WTC11 (cell line): ENCODE data around the gene FBXO28. TPM values are rescaled to one million over a fixed set of nuclear protein-coding genes. Genes with fewer than 3 reads are reported as not detected.

Source experiments
- ATAC-seq: fragments of 200-7000 bp; cut with Tn5 transposase; 2 replicates; pipeline ENCODE4 v1.10.0; 2021; ENCODE audit warnings: mild to moderate bottlenecking, moderate library complexity
- CTCF ChIA-PET: fragments of 300-600 bp; sonication (Branson Sonifier 250); formaldehyde crosslinking; loops from one replicate; lab custom pipeline; 2021; ENCODE audit warnings: antibody characterized with exemption; lab: Charles Lee
- POLR2A ChIA-PET: fragments of 350-600 bp; sonication (Branson Sonifier 250); formaldehyde crosslinking; loops from one replicate; lab custom pipeline; 2021; ENCODE audit warnings: antibody characterized with exemption; lab: Charles Lee
- DNase-seq: peaks from one replicate; pipeline ENCODE4 v3.0.0; 2021; ENCODE audit warnings: low spot score
- H3K27ac Mint-ChIP-seq: 2 replicates; pipeline ENCODE4 v1.8.0; 2021; ENCODE audit warnings: mixed read lengths
- H3K27me3 Mint-ChIP-seq: 2 replicates; pipeline ENCODE4 v1.8.0; 2021; ENCODE audit warnings: low read depth, mild to moderate bottlenecking, moderate library complexity, mixed read lengths
- H3K36me3 Mint-ChIP-seq: 2 replicates; pipeline ENCODE4 v1.8.0; 2021; ENCODE audit warnings: mixed read lengths
- H3K4me1 Mint-ChIP-seq: 2 replicates; pipeline ENCODE4 v1.8.0; 2022; ENCODE audit warnings: mixed read lengths
- H3K4me3 Mint-ChIP-seq: 2 replicates; pipeline ENCODE4 v1.8.0; 2021; ENCODE audit warnings: mild to moderate bottlenecking, moderate library complexity, mixed read lengths
- H3K9me3 Mint-ChIP-seq: 2 replicates; pipeline ENCODE4 v1.8.0; 2021; ENCODE audit warnings: mixed read lengths
- CTCF ChIP-seq: fragments of 200-600 bp; IDR thresholded peaks from 2 replicates; pipeline ENCODE4 v1.8.0; 2022; ENCODE audit warnings: antibody characterized with exemption
- ELF4 ChIP-seq: sonication (generic); formaldehyde crosslinking; IDR thresholded peaks from 2 replicates; pipeline ENCODE4 v1.8.1; 2022; ENCODE audit warnings: low read depth, mild to moderate bottlenecking, moderate library complexity, missing genetic modification reagents
- ETV6 ChIP-seq: sonication (generic); formaldehyde crosslinking; IDR thresholded peaks from 2 replicates; pipeline ENCODE4 v1.8.1; 2022; ENCODE audit warnings: mild to moderate bottlenecking, missing genetic modification reagents
- JAZF1 ChIP-seq: fragments of 250-450 bp; sonication (Bioruptor Pico); IDR thresholded peaks from 2 replicates; pipeline ENCODE4 v1.9.0; 2021; ENCODE audit warnings: moderate library complexity, mild to moderate bottlenecking, inconsistent platforms
- JUN ChIP-seq: sonication (generic); formaldehyde crosslinking; IDR thresholded peaks from 2 replicates; pipeline ENCODE4 v1.8.0; 2023; ENCODE audit warnings: mild to moderate bottlenecking, missing genetic modification reagents
- MAX ChIP-seq: sonication (generic); formaldehyde crosslinking; IDR thresholded peaks from 2 replicates; pipeline ENCODE4 v1.8.0; 2022; ENCODE audit warnings: mild to moderate bottlenecking, missing genetic modification reagents
- NFYB ChIP-seq: sonication (generic); formaldehyde crosslinking; conservative IDR thresholded peaks from 2 replicates; pipeline ENCODE4 v1.8.0; 2022; ENCODE audit warnings: low read depth, missing genetic modification reagents
- OVOL2 ChIP-seq: fragments of 250-450 bp; sonication (Bioruptor Pico); IDR thresholded peaks from 2 replicates; pipeline ENCODE4 v1.9.0; 2021; ENCODE audit warnings: mild to moderate bottlenecking, borderline replicate concordance
- RELA ChIP-seq: sonication (generic); formaldehyde crosslinking; IDR thresholded peaks from 2 replicates; pipeline ENCODE4 v1.8.1; 2022; ENCODE audit warnings: missing genetic modification reagents, mild to moderate bottlenecking, borderline replicate concordance
- TP53 ChIP-seq: sonication (generic); formaldehyde crosslinking; IDR thresholded peaks from 2 replicates; pipeline ENCODE4 v1.8.1; 2023; ENCODE audit warnings: mild to moderate bottlenecking, missing genetic modification reagents
- ZNF219 ChIP-seq: sonication (generic); formaldehyde crosslinking; IDR thresholded peaks from 2 replicates; pipeline ENCODE4 v1.8.0; 2023; ENCODE audit warnings: missing genetic modification reagents, mild to moderate bottlenecking, borderline replicate concordance
- ZNF396 ChIP-seq: fragments of 250-450 bp; sonication (Bioruptor Pico); IDR thresholded peaks from 2 replicates; pipeline ENCODE4 v1.8.0; 2021; ENCODE audit warnings: mild to moderate bottlenecking, moderate library complexity, borderline replicate concordance
- ZNF671 ChIP-seq: fragments of 250-450 bp; sonication (Bioruptor Pico); IDR thresholded peaks from 2 replicates; pipeline ENCODE4 v1.8.0; 2021; ENCODE audit warnings: mild to moderate bottlenecking
- total RNA-seq: library from RNA; stranded (reverse); gene quantifications from 3 replicates; pipeline ENCODE4 v1.2.3, GENCODE V29; 2021
- TF ChIP-seq, protein P1 (sequence below): sonication (generic); formaldehyde crosslinking; IDR thresholded peaks from 2 replicates; pipeline ENCODE4 v1.8.1; 2023; ENCODE audit warnings: mild to moderate bottlenecking, missing genetic modification reagents
- TF ChIP-seq, protein P2 (sequence below): sonication (generic); formaldehyde crosslinking; IDR thresholded peaks from 2 replicates; pipeline ENCODE4 v1.8.0; 2023; ENCODE audit warnings: missing genetic modification reagents
- TF ChIP-seq, protein P3 (sequence below): sonication (generic); formaldehyde crosslinking; IDR thresholded peaks from 2 replicates; pipeline ENCODE4 v1.8.0; 2022; ENCODE audit warnings: mild to moderate bottlenecking, missing genetic modification reagents
- TF ChIP-seq, protein P4 (sequence below): sonication (generic); formaldehyde crosslinking; IDR thresholded peaks from 2 replicates; pipeline ENCODE4 v1.8.1; 2023; ENCODE audit warnings: mild to moderate bottlenecking, missing genetic modification reagents, borderline replicate concordance
- TF ChIP-seq, protein P5 (sequence below): sonication (generic); formaldehyde crosslinking; IDR thresholded peaks from 2 replicates; pipeline ENCODE4 v1.8.0; 2023; ENCODE audit warnings: mild to moderate bottlenecking, missing genetic modification reagents

FBXO28 gene
- total RNA-seq, 1 experiment from 2014 or later: 36.8 TPM

DNA sequence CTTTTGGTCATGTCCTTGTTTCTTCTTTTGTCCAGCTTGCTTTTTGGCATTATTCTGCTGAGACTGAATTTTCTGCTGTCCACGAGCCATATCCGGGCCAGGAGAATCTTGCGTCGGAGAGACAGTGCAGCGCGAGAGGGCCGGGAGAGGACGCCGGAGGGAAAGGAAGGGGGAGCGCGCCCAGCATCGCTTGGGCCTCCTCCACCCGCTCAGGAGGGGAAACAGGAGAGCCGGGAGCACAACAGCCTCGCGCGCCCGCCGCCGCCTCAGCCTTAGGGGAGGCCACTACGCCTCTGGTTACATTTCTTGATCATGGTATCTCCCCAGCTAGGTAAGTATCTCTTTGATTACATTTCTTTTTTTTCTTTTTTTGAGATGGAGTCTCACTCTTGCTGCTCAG is 61.7 kb downstream of the FBXO28 start:
- H3K27ac Mint-ChIP-seq: 0 out of 2 replicates have a peak overlapping the region, but pooled peaks have one; percentile 57

DNA sequence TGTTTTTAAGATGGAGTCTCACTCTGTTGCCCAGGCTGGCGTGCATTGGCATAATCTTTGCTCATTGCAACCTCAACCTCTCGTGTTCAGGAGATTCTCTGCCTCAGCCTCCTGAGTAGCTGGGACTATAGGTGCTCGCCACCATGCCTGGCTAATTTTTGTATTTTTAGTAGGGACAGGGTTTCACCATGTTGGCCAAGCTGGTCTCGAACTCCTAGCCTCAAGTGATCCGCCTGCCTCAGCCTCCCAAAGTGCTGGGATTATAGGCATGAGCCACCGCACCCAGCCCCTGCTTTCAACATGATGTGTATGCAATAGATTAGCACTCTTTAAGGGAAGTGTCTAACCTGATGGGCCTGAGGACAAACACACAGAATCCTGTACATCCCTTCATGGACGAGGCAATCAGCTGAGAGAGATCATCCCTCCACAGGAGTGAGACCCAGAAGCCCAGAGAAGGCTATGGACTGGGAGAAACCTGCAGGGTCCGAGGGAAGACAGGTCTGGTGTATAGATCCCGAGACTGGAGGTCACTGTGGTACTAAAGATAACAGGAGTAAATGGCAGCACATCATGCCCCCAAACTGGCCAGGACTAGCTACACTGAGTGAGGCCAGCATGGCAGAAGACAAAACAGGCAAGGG is 63.6 kb downstream of the FBXO28 start:
- ChIA-PET CTCF (interaction anchor here (0.6 kb wide), 1 partner anchor 224 kb away, joined by 3 read pairs; no protein-coding TSS in a partner anchor), POLR2A (no interaction called here)
- Mint-ChIP-seq H3K9me3 (no peaks in the 10 kb centered on the region), H3K36me3 (no peaks in the 10 kb centered on the region), H3K4me1 (peaks cover 16% of the 10 kb centered on the region), H3K27ac (no peak overlapping the region), H3K4me3 (no peak overlapping the region), H3K27me3 (peaks cover 4% of the 10 kb centered on the region)
- ATAC-seq (no peak), DNase-seq (no peak)
- TF ChIP-seq, protein P1, sequence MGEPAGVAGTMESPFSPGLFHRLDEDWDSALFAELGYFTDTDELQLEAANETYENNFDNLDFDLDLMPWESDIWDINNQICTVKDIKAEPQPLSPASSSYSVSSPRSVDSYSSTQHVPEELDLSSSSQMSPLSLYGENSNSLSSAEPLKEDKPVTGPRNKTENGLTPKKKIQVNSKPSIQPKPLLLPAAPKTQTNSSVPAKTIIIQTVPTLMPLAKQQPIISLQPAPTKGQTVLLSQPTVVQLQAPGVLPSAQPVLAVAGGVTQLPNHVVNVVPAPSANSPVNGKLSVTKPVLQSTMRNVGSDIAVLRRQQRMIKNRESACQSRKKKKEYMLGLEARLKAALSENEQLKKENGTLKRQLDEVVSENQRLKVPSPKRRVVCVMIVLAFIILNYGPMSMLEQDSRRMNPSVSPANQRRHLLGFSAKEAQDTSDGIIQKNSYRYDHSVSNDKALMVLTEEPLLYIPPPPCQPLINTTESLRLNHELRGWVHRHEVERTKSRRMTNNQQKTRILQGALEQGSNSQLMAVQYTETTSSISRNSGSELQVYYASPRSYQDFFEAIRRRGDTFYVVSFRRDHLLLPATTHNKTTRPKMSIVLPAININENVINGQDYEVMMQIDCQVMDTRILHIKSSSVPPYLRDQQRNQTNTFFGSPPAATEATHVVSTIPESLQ (CRISPR knock-in tag): no peak
- TF ChIP-seq JUN (CRISPR knock-in tag) (no peak), RELA (no peak), ETV6 (CRISPR knock-in tag) (no peak), ZNF396 (CRISPR knock-in tag) (no peak), NFYB (CRISPR knock-in tag) (no peak), ZNF219 (no peak)

More for the DNA sequence above, 61.7 kb downstream of the FBXO28 start:
- Mint-ChIP-seq H3K36me3 (peaks cover 6% of the 10 kb centered on the region), H3K9me3 (peaks cover 9% of the 10 kb centered on the region), H3K27me3 (peaks cover 4% of the 10 kb centered on the region), H3K4me3 (peak overlapping the region; percentile 55), H3K4me1 (peaks cover 6% of the 10 kb centered on the region)
- no peak for TF ChIP-seq OVOL2
- POLR2A ChIA-PET: interaction anchor here (0.5 to 0.7 kb wide), 2 partner anchors 19 to 122 kb away, joined by 3 read pairs; no protein-coding TSS in a partner anchor
- ATAC-seq: peak; percentile 98
- CTCF ChIA-PET: interaction anchor here (1.0 to 1.4 kb wide), 2 partner anchors 11 to 18 kb away, joined by 3 to 5 read pairs; no protein-coding TSS in a partner anchor
- DNase-seq: peak; percentile 70

- ChIA-PET POLR2A (interaction anchor here (0.7 kb wide), 1 partner anchor 38 kb away, joined by 3 read pairs; no protein-coding TSS in a partner anchor), CTCF (no interaction called here)
- Mint-ChIP-seq H3K4me3 (no peak overlapping the region), H3K27me3 (peaks cover 4% of the 10 kb centered on the region), H3K27ac (no peak overlapping the region), H3K36me3 (no peaks in the 10 kb centered on the region), H3K9me3 (no peaks in the 10 kb centered on the region), H3K4me1 (peaks cover 19% of the 10 kb centered on the region)
- ATAC-seq (no peak), DNase-seq (no peak)
- TF ChIP-seq, protein P2, sequence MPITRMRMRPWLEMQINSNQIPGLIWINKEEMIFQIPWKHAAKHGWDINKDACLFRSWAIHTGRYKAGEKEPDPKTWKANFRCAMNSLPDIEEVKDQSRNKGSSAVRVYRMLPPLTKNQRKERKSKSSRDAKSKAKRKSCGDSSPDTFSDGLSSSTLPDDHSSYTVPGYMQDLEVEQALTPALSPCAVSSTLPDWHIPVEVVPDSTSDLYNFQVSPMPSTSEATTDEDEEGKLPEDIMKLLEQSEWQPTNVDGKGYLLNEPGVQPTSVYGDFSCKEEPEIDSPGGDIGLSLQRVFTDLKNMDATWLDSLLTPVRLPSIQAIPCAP: no peak
- TF ChIP-seq ZNF671 (CRISPR knock-in tag): no peak
- no peak for TF ChIP-seq MAX
- TF ChIP-seq ELF4: no peak
- TF ChIP-seq, protein P3, sequence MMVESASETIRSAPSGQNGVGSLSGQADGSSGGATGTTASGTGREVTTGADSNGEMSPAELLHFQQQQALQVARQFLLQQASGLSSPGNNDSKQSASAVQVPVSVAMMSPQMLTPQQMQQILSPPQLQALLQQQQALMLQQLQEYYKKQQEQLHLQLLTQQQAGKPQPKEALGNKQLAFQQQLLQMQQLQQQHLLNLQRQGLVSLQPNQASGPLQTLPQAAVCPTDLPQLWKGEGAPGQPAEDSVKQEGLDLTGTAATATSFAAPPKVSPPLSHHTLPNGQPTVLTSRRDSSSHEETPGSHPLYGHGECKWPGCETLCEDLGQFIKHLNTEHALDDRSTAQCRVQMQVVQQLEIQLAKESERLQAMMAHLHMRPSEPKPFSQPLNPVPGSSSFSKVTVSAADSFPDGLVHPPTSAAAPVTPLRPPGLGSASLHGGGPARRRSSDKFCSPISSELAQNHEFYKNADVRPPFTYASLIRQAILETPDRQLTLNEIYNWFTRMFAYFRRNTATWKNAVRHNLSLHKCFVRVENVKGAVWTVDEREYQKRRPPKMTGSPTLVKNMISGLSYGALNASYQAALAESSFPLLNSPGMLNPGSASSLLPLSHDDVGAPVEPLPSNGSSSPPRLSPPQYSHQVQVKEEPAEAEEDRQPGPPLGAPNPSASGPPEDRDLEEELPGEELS (CRISPR knock-in tag): no peak
- TF ChIP-seq TP53 (CRISPR knock-in tag): no peak
- TF ChIP-seq CTCF: no peak
- TF ChIP-seq, protein P4, sequence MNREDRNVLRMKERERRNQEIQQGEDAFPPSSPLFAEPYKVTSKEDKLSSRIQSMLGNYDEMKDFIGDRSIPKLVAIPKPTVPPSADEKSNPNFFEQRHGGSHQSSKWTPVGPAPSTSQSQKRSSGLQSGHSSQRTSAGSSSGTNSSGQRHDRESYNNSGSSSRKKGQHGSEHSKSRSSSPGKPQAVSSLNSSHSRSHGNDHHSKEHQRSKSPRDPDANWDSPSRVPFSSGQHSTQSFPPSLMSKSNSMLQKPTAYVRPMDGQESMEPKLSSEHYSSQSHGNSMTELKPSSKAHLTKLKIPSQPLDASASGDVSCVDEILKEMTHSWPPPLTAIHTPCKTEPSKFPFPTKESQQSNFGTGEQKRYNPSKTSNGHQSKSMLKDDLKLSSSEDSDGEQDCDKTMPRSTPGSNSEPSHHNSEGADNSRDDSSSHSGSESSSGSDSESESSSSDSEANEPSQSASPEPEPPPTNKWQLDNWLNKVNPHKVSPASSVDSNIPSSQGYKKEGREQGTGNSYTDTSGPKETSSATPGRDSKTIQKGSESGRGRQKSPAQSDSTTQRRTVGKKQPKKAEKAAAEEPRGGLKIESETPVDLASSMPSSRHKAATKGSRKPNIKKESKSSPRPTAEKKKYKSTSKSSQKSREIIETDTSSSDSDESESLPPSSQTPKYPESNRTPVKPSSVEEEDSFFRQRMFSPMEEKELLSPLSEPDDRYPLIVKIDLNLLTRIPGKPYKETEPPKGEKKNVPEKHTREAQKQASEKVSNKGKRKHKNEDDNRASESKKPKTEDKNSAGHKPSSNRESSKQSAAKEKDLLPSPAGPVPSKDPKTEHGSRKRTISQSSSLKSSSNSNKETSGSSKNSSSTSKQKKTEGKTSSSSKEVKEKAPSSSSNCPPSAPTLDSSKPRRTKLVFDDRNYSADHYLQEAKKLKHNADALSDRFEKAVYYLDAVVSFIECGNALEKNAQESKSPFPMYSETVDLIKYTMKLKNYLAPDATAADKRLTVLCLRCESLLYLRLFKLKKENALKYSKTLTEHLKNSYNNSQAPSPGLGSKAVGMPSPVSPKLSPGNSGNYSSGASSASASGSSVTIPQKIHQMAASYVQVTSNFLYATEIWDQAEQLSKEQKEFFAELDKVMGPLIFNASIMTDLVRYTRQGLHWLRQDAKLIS (CRISPR knock-in tag): no peak
- TF ChIP-seq RELA: no peak
- TF ChIP-seq, protein P5, sequence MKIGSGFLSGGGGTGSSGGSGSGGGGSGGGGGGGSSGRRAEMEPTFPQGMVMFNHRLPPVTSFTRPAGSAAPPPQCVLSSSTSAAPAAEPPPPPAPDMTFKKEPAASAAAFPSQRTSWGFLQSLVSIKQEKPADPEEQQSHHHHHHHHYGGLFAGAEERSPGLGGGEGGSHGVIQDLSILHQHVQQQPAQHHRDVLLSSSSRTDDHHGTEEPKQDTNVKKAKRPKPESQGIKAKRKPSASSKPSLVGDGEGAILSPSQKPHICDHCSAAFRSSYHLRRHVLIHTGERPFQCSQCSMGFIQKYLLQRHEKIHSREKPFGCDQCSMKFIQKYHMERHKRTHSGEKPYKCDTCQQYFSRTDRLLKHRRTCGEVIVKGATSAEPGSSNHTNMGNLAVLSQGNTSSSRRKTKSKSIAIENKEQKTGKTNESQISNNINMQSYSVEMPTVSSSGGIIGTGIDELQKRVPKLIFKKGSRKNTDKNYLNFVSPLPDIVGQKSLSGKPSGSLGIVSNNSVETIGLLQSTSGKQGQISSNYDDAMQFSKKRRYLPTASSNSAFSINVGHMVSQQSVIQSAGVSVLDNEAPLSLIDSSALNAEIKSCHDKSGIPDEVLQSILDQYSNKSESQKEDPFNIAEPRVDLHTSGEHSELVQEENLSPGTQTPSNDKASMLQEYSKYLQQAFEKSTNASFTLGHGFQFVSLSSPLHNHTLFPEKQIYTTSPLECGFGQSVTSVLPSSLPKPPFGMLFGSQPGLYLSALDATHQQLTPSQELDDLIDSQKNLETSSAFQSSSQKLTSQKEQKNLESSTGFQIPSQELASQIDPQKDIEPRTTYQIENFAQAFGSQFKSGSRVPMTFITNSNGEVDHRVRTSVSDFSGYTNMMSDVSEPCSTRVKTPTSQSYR (CRISPR knock-in tag): no peak
- no peak for TF ChIP-seq JAZF1
These were observed 65.0 kb downstream of the FBXO28 start for GRCh38 chr1:224178894-224179293.
